ENCODE measurements around the gene UBE2A.

Gene UBE2A

GRCh38 chrX:119539872-119540271 is 34.5 kb upstream of the UBE2A start:
- H3K27ac ChIP-seq (ENCODE audit: low read depth, low read length, poor library complexity, severe bottlenecking): no peak overlapping the region
- H3F3A ChIP-seq (ENCODE audit: insufficient read depth, low read length): no peaks in the 10 kb centered on the region
- no peaks in the 10 kb centered on the region for H4K20me1 ChIP-seq (ENCODE audit: insufficient read depth, low read length)
- H3K4me2 ChIP-seq (ENCODE audit: low read length): no peak overlapping the region
- no peaks in the 10 kb centered on the region for H3K4me1 ChIP-seq (ENCODE audit: insufficient read depth, low read length, severe bottlenecking)
- no peaks in the 10 kb centered on the region for H3K27me3 ChIP-seq (ENCODE audit: insufficient read depth, low read length)
- H3K36me3 ChIP-seq (ENCODE audit: insufficient read depth, low read length): peaks cover 22% of the 10 kb centered on the region
- no peak overlapping the region for H2AFZ ChIP-seq (ENCODE audit: low read length)
- H3K9ac ChIP-seq (ENCODE audit: low read length): no peak overlapping the region
- no peaks in the 10 kb centered on the region for H3K9me3 ChIP-seq (ENCODE audit: low read length)
- H3K79me2 ChIP-seq (ENCODE audit: insufficient read depth, low read length): no peaks in the 10 kb centered on the region
- H3K4me3 ChIP-seq (ENCODE audit: low read depth, low read length, poor library complexity, severe bottlenecking): no peak overlapping the region
- TF ChIP-seq EZH2 (IDR thresholded peaks at IDR 0.05; ENCODE audit: borderline replicate concordance, low read length): no peak
- peak; percentile 30; the same call in 1 of the 2 replicates for TF ChIP-seq CTCF (IDR thresholded peaks at IDR 0.05; ENCODE audit: low read length)
- no peaks in the 10 kb centered on the region for H3K9me2 ChIP-seq (ENCODE audit: low read depth, low read length)

- no peak overlapping the region for H3K4me3 ChIP-seq (ENCODE audit: low read depth, low read length, poor library complexity, severe bottlenecking)
- no peaks in the 10 kb centered on the region for H3K27me3 ChIP-seq (ENCODE audit: insufficient read depth, low read length)
- H2AFZ ChIP-seq (ENCODE audit: low read length): no peak overlapping the region
- H3K79me2 ChIP-seq (ENCODE audit: insufficient read depth, low read length): no peaks in the 10 kb centered on the region
- H3K9me2 ChIP-seq (ENCODE audit: low read depth, low read length): no peaks in the 10 kb centered on the region
- no peaks in the 10 kb centered on the region for H3F3A ChIP-seq (ENCODE audit: insufficient read depth, low read length)
- no peaks in the 10 kb centered on the region for H3K9me3 ChIP-seq (ENCODE audit: low read length)
- H4K20me1 ChIP-seq (ENCODE audit: insufficient read depth, low read length): no peaks in the 10 kb centered on the region
- peaks cover 18% of the 10 kb centered on the region; the same call in 1 of the 2 replicates for H3K36me3 ChIP-seq (ENCODE audit: insufficient read depth, low read length)
- no peaks in the 10 kb centered on the region for H3K4me1 ChIP-seq (ENCODE audit: insufficient read depth, low read length, severe bottlenecking)
- H3K9ac ChIP-seq (ENCODE audit: low read length): no peak overlapping the region
- no peak for TF ChIP-seq CTCF (IDR thresholded peaks at IDR 0.05; ENCODE audit: low read length)
- TF ChIP-seq EZH2 (IDR thresholded peaks at IDR 0.05; ENCODE audit: borderline replicate concordance, low read length): no peak
- no peak overlapping the region for H3K4me2 ChIP-seq (ENCODE audit: low read length)
- no peak overlapping the region for H3K27ac ChIP-seq (ENCODE audit: low read depth, low read length, poor library complexity, severe bottlenecking)
These were observed 33.2 kb upstream of the UBE2A start for GRCh38 chrX:119541188-119541587.

DNA sequence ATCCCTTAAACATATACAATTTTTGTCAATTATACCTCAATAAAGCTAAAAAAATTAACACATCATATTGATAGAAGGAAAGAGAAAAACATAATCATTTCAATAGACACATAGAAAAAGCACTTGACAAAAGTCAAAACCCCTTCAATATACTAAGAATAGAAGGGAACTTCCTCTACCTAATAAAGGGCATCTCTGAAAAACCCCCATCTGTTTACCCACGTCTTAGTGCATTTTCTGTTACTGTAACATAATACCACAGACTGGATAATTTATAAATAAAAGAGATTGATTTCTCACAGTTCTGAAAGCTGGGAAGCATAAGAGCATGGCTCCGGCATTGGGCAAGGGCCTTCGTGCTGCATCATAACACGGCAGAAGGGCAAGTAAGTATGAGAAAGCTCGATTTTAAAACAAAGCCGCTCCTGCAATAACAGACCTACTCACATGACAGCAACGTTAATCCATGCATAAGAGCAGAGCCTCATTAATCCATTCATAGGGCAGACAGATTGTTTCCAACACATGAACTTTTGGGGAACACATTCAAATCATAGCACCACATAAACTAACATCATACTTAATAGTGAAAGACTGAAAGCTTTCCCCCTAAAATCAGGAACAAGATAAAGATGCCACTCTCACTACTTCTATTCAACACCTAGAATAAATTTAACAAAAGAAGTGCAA is 24.9 kb upstream of the UBE2A start:
- H2AFZ ChIP-seq (ENCODE audit: low read length): no peak overlapping the region
- H3K4me3 ChIP-seq (ENCODE audit: low read depth, low read length, poor library complexity, severe bottlenecking): peak overlapping the region; percentile 19
- no peak for TF ChIP-seq EZH2 (IDR thresholded peaks at IDR 0.05; ENCODE audit: borderline replicate concordance, low read length)
- no peak for TF ChIP-seq CTCF (IDR thresholded peaks at IDR 0.05; ENCODE audit: low read length)
- no peaks in the 10 kb centered on the region; the same call in 1 of the 2 replicates for H3K79me2 ChIP-seq (ENCODE audit: insufficient read depth, low read length)
- H3K4me2 ChIP-seq (ENCODE audit: low read length): peak overlapping the region; percentile 43; the same call in 1 of the 2 replicates
- H3K36me3 ChIP-seq (ENCODE audit: insufficient read depth, low read length): peaks cover 19% of the 10 kb centered on the region
- H3K27me3 ChIP-seq (ENCODE audit: insufficient read depth, low read length): no peaks in the 10 kb centered on the region
- H3K9me2 ChIP-seq (ENCODE audit: low read depth, low read length): no peaks in the 10 kb centered on the region
- H3F3A ChIP-seq (ENCODE audit: insufficient read depth, low read length): no peaks in the 10 kb centered on the region
- H3K4me1 ChIP-seq (ENCODE audit: insufficient read depth, low read length, severe bottlenecking): peaks cover 12% of the 10 kb centered on the region
- H3K9me3 ChIP-seq (ENCODE audit: low read length): no peaks in the 10 kb centered on the region
- no peak overlapping the region for H3K27ac ChIP-seq (ENCODE audit: low read depth, low read length, poor library complexity, severe bottlenecking)
- H3K9ac ChIP-seq (ENCODE audit: low read length): no peak overlapping the region
- H4K20me1 ChIP-seq (ENCODE audit: insufficient read depth, low read length): no peaks in the 10 kb centered on the region

Measured in OCI-LY1 (cell line).